HG02884 (cell line): Measurements from ENCODE around the gene UMODL1.

Experiments used
- ATAC-seq: cut with Tn5 transposase; IDR thresholded peaks from one replicate; pipeline ENCODE4 v1.9.1; 2021; ENCODE audit warnings: mild to moderate bottlenecking, moderate library complexity; ENCODE audit not compliant: unreplicated experiment

The UMODL1 gene

GRCh38 chr21:42079008-42079938 lies 8.2 kb downstream of the UMODL1 start:
- no peak for ATAC-seq

GRCh38 chr21:42079939-42080787 lies 9.0 kb downstream of the UMODL1 start:
- ATAC-seq: no peak

- ATAC-seq: no peak
Measured at GRCh38 chr21:42080788-42081083, 9.6 kb downstream of the UMODL1 start.

- no peak for ATAC-seq
Measured at GRCh38 chr21:42081138-42081537, 10.0 kb downstream of the UMODL1 start.

- no peak for ATAC-seq
Measured at GRCh38 chr21:42081931-42082381, 10.8 kb downstream of the UMODL1 start.

GRCh38 chr21:42082501-42083360 lies 11.6 kb downstream of the UMODL1 start:
- ATAC-seq: no peak

GRCh38 chr21:42083361-42083690 lies 12.2 kb downstream of the UMODL1 start:
- ATAC-seq: no peak

- no peak for ATAC-seq
Measured at GRCh38 chr21:42084079-42084478, 13.0 kb downstream of the UMODL1 start.

- no peak for ATAC-seq
Measured at GRCh38 chr21:42085246-42086077, 14.3 kb downstream of the UMODL1 start.

- no peak for ATAC-seq
Measured at GRCh38 chr21:42086969-42087368, 15.9 kb downstream of the UMODL1 start.

- ATAC-seq: no peak
Measured at GRCh38 chr21:42088148-42088547, 17.0 kb downstream of the UMODL1 start.

GRCh38 chr21:42088658-42089057 lies 17.5 kb downstream of the UMODL1 start:
- no peak for ATAC-seq

GRCh38 chr21:42089093-42089631 lies 18.0 kb downstream of the UMODL1 start:
- ATAC-seq: no peak

- ATAC-seq: no peak
Measured at GRCh38 chr21:42089665-42090310, 18.7 kb downstream of the UMODL1 start.

- ATAC-seq: no peak
Measured at GRCh38 chr21:42091899-42092508, 20.9 kb downstream of the UMODL1 start.

GRCh38 chr21:42092771-42093170 lies 21.7 kb downstream of the UMODL1 start:
- ATAC-seq: no peak

- no peak for ATAC-seq
Measured at GRCh38 chr21:42093186-42093585, 22.1 kb downstream of the UMODL1 start.

GRCh38 chr21:42093991-42094421 lies 22.9 kb downstream of the UMODL1 start:
- ATAC-seq: no peak

GRCh38 chr21:42094811-42095210 lies 23.7 kb downstream of the UMODL1 start:
- no peak for ATAC-seq
